Psoas muscle (tissue), 8 donors: ENCODE results near the gene PSMB5. TPM values are rescaled to one million over a fixed set of nuclear protein-coding genes. Genes with fewer than 3 reads are reported as not detected.

Source experiments
- ATAC-seq, 4 donors: fragments of 200-7000 bp; cut with Tn5 transposase; one replicate each; pipeline ENCODE4 v1.9.1; 2020; ENCODE audit warnings: moderate library complexity in 3 of 4, mild to moderate bottlenecking in 2 of 4
- DNase-seq, 2 donors: peaks; one replicate each; pipeline ENCODE4 v3.0.0-alpha.2; 2020
- H3K27ac ChIP-seq: fragments of 200-600 bp; one replicate; pipeline ENCODE4 v1.8.0; 2022
- H3K27me3 ChIP-seq, 3 donors: fragments of 200-600 bp in 1 of 3; one replicate each; pipeline versions ENCODE4 v1.6.1 to v1.8.0; 2013 to 2022; ENCODE audit warnings: low read length in 2 of 3, mild to moderate bottlenecking in 2 of 3, moderate library complexity in 1 of 3; ENCODE audit not compliant: insufficient read depth in 3 of 3
- H3K36me3 ChIP-seq, 2 donors: fragments of 200-600 bp in 1 of 2; one replicate each; pipeline versions ENCODE4 v1.6.1 to v1.8.0; 2013 to 2022; ENCODE audit warnings: low read depth in 1 of 2, mild to moderate bottlenecking in 1 of 2, moderate library complexity in 1 of 2; ENCODE audit not compliant: insufficient read depth in 1 of 2
- H3K4me1 ChIP-seq: fragments of 200-600 bp; one replicate; pipeline ENCODE4 v1.8.0; 2022
- H3K4me3 ChIP-seq: fragments of 200-600 bp; one replicate; pipeline ENCODE4 v1.8.0; 2022; ENCODE audit warnings: mild to moderate bottlenecking
- H3K9me3 ChIP-seq: fragments of 200-600 bp; one replicate; pipeline ENCODE4 v1.8.0; 2022
- WGBS, 3 donors: extraction: QIAGEN DNeasy Blood & Tissue Kit; methylation state at CpG; one replicate each; pipeline versions ENCODE4 v1.1.6 to v1.1.7; 2013; 5-methylcytosine and 5-hydroxymethylcytosine counted together
- intact Hi-C, 2 donors: fragments of 100-400 bp; cut with DNase I; formaldehyde crosslinking; loops; one replicate each; pipeline versions ENCODE4 v1.11.0 to v1.14.2; 2022
- polyA plus RNA-seq, 3 donors: library from polyadenylated mRNA; stranded (reverse); fragments of 200-250 nt; gene quantifications; one replicate each; pipeline ENCODE4 v1.2.3, GENCODE V29; 2013
- total RNA-seq, 4 donors: library from RNA; stranded (reverse); fragmentation: NEBNext Ultra II Directional in 2 of 4; extraction: Animal tissue kit (Norgen Biotek cat#: 25700) in 2 of 4; gene quantifications; one replicate each; pipeline versions ENCODE4 v1.2.1 to v1.2.4, GENCODE V29; 2021 to 2023
- TF ChIP-seq, protein P1 (sequence below): fragments of 200-600 bp; IDR thresholded peaks from one replicate; pipeline ENCODE4 v1.8.0; 2022; ENCODE audit warnings: antibody characterized with exemption
- donor health status: healthy with polysubstance abuse.
- donor health status: DM: no; HTN: no; CAD: no; lungs with moderate emphysema.
- donor health status: Bipolar disorder and iron deficiency.
- donor health status: healthy.
- donor health status: DM: yes; HTN: yes; CAD: no.
- donor health status: DM: no; HTN: no; CAD: no.
- donor health status: DM: no; HTN: no; CAD: no.
- donor health status: DM: yes; HTN: yes; CAD: no.

PSMB5 gene
- total and polyA plus RNA-seq, 7 donors, result 156 to 619 (median 304) TPM

DNA sequence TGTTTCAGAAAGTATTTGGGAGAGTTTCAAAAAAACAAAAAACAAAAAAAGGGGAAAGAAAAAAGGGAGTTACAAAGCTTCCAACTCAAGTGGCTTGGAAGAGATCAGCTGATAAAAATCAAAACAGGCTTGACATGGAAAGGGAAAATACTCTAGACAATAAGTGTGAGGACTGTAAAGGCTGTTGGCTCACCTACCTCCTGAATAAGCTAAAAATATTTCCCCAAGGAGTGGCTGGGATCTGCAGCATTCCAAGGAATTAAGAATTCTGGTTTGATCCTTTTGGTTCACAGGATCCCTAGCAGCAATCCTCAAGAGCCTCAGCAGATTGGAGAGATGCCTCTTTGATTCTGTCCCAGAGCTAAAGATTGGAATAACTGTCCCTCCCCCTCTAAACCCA is 41.2 kb downstream of the PSMB5 start:
- DNase-seq (no peak), ATAC-seq (no peak)
- Histone ChIP-seq H3K9me3 (no peaks in the 10 kb centered on the region), H3K4me3 (no peak overlapping the region), H3K4me1 (no peaks in the 10 kb centered on the region), H3K36me3 (peaks cover 4 to 29% of the 10 kb centered on the region in 2 donors), H3K27ac (no peak overlapping the region), H3K27me3 (no peaks in the 10 kb centered on the region)
- TF ChIP-seq, protein P1, sequence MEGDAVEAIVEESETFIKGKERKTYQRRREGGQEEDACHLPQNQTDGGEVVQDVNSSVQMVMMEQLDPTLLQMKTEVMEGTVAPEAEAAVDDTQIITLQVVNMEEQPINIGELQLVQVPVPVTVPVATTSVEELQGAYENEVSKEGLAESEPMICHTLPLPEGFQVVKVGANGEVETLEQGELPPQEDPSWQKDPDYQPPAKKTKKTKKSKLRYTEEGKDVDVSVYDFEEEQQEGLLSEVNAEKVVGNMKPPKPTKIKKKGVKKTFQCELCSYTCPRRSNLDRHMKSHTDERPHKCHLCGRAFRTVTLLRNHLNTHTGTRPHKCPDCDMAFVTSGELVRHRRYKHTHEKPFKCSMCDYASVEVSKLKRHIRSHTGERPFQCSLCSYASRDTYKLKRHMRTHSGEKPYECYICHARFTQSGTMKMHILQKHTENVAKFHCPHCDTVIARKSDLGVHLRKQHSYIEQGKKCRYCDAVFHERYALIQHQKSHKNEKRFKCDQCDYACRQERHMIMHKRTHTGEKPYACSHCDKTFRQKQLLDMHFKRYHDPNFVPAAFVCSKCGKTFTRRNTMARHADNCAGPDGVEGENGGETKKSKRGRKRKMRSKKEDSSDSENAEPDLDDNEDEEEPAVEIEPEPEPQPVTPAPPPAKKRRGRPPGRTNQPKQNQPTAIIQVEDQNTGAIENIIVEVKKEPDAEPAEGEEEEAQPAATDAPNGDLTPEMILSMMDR, result no peak
- intact Hi-C loops, result no loop called here

DNA sequence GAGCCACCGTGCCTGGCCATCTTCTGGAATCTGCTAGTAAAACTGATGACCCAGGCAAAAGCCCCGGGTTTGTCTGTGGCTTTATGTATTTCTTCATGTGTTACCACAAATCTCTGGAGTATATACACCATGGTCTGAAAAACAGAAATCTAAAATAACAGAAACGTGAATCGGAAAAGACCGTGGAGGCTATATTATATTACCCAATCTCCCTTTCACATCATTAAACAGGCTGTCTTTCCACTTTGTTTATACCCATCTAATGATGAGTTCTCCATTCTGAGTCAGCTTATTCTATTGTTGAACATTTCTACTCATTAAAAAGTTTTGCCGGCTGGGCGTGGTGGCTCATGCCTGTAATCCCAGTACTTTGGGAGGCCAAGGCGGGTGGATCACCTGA is 42.8 kb downstream of the PSMB5 start:
- no peaks in the 10 kb centered on the region for H3K4me1 ChIP-seq
- no peak overlapping the region for H3K4me3 ChIP-seq
- TF ChIP-seq, protein P1, result no peak
- H3K36me3 ChIP-seq, result peaks cover 4 to 36% of the 10 kb centered on the region in 2 donors
- intact Hi-C loops, result no loop called here
- no peaks in the 10 kb centered on the region for H3K9me3 ChIP-seq
- ATAC-seq (no peak), DNase-seq (no peak)
- WGBS, 3 donors, result 87 to 93% (median 88%) methylated on average over 8 of the region's 8 CpGs
- H3K27me3 ChIP-seq, result no peaks in the 10 kb centered on the region
- H3K27ac ChIP-seq, result no peak overlapping the region

DNA sequence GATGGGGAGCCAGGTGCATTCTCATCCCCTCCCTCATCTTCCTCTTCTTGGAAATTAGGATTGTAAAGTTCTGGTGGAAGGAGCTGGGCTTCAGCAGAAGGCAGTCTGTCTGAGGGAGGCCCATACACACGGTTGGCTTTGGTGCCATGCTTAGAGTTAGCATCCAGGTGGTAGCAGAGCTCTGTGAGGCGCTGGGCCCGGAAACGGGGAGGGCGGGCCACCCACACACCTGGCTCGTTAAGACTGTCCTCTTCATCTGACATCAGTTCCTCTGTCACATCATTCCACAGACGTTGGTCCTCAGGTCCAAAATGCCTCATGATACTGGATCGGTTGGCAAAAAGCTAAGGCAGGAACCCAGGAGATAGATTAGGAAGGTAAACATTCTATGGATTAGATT is 47.4 kb downstream of the PSMB5 start:
- 79 to 87% (median 79%) methylated on average over 8 of the region's 8 CpGs for WGBS, 3 donors
- H3K9me3 ChIP-seq, result no peaks in the 10 kb centered on the region
- no peak overlapping the region for H3K27ac ChIP-seq
- DNase-seq (no peak), ATAC-seq (no peak)
- peaks cover 4 to 36% of the 10 kb centered on the region in 2 donors for H3K36me3 ChIP-seq
- H3K4me3 ChIP-seq, result no peak overlapping the region
- intact Hi-C loops, result loop anchor here in 1 of 2 donors (2.0 to 10.0 kb wide), 2 partner anchors 52 to 72 kb away; no protein-coding TSS in a partner anchor
- TF ChIP-seq, protein P1, result no peak
- H3K4me1 ChIP-seq, result peaks cover 6% of the 10 kb centered on the region
- peaks cover 0 to 7% (median under 1%) of the 10 kb centered on the region in 3 donors for H3K27me3 ChIP-seq

DNA sequence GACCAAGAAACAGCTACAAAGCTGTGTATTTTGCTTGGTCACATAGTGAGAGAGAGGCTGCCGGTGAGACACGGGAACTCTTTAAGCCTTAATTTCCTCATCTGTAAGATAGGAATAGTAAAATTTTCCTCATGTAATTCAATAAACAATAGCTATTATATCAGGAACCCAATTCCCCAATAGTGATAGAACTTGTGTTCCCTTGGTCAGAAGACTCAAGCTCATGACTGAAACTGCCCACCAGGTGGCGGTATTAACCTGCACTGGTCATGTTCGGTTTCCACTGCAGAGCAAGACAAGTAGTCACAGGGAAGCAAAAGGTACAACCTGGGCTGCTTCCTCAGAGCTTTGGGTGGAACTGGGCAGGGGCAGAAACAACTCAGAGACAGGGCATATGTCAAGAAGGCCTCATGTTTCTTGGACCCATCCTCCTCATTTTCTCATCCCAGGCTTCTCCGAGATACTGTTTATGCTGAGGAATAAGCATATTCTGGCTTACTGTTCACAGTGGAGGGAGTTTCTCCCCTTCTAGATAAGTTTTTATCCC is 48.1 kb downstream of the PSMB5 start:
- Histone ChIP-seq H3K9me3 (no peaks in the 10 kb centered on the region), H3K4me3 (no peak overlapping the region), H3K27me3 (peaks cover 0 to 14% (median 6%) of the 10 kb centered on the region in 3 donors), H3K36me3 (peaks cover 4 to 29% of the 10 kb centered on the region in 2 donors), H3K27ac (no peak overlapping the region), H3K4me1 (peaks cover 8% of the 10 kb centered on the region)
- ATAC-seq, result peak; percentile 75 to 81 (median 77)
- intact Hi-C loops, result loop anchor here (1.0 to 10.0 kb wide), 3 partner anchors 52 to 72 kb away; no protein-coding TSS in a partner anchor
- TF ChIP-seq, protein P1, result peak; percentile 94
- peak; percentile 85 to 89 for DNase-seq
- 23 to 25% (median 23%) methylated on average over 5 of the region's 5 CpGs for WGBS, 3 donors
